ENCODE data around the gene RYR3. TPM values are rescaled to one million over a fixed set of nuclear protein-coding genes. Genes with fewer than 3 reads are reported as not detected.

Gene RYR3
- total and polyA plus RNA-seq, 2 donors (not counting 1 experiment from before 2014, with no cell fraction given) = not detected

- Mint-ChIP-seq H3K4me3 (no peak overlapping the region), H3K27ac (no peak overlapping the region), H3K27me3 (peaks cover 13% of the 10 kb centered on the region), H3K9me3 (ENCODE audit: insufficient read depth) (no peaks in the 10 kb centered on the region), H3K4me1 (no peaks in the 10 kb centered on the region)
- Histone ChIP-seq H3K27me3 (replicated peaks in 1 of 4; ENCODE audit: control extremely low read depth in 1 of 4, control insufficient read depth in 3 of 4, insufficient read depth in 4 of 4, low read length in 3 of 4) (no peaks in the 10 kb centered on the region), H3K9me3 (ENCODE audit: control extremely low read depth in 1 of 3, control insufficient read depth in 2 of 3, insufficient read depth in 1 of 3, low read length in 2 of 3) (no peaks in the 10 kb centered on the region), H3K79me2 (ENCODE audit: control insufficient read depth, insufficient read depth, low read length) (no peaks in the 10 kb centered on the region), H4K20me1 (ENCODE audit: control insufficient read depth, insufficient read depth, low read length, poor library complexity, severe bottlenecking) (no peaks in the 10 kb centered on the region), H3K27ac (ENCODE audit: low read length in 2 of 2) (no peak overlapping the region), H3K4me1 (ENCODE audit: control insufficient read depth in 2 of 2, insufficient read depth in 2 of 2, low read length in 2 of 2) (no peaks in the 10 kb centered on the region), H3K4me2 (replicated peaks; ENCODE audit: low read depth, low read length, poor library complexity, severe bottlenecking) (no peak overlapping the region), H3K9ac (ENCODE audit: low read length) (no peak overlapping the region), H3K36me3 (replicated peaks in 1 of 2; ENCODE audit: control extremely low read depth in 1 of 2, control insufficient read depth in 1 of 2, extremely low read depth in 1 of 2, insufficient read depth in 2 of 2, low read length in 1 of 2) (no peaks in the 10 kb centered on the region), H3K4me3 (ENCODE audit: control extremely low read depth in 1 of 5, extremely low read depth in 1 of 5, insufficient read depth in 1 of 5, low read depth in 2 of 5, low read length in 4 of 5) (no peak overlapping the region), H2AFZ (ENCODE audit: insufficient read depth, low read depth, low read length, poor library complexity, severe bottlenecking) (no peak overlapping the region)
- 85% methylated on average over 5 of the region's 7 CpGs for WGBS (ENCODE audit: insufficient coverage)
- ChIA-PET CTCF (no interaction called here), POLR2A (no interaction called here)
- intact Hi-C loops (cut with micrococcal nuclease) = no loop called here
- TF ChIP-seq EZH2 (IDR thresholded peaks at IDR 0.05; ENCODE audit: borderline replicate concordance, insufficient read depth, low read depth, low read length, poor library complexity, severe bottlenecking) = no peak
- TF ChIP-seq CTCF (IDR thresholded peaks at IDR 0.05) = no peak
- no peak for DNase-seq
- ATAC-seq (ENCODE audit: low read depth) = no peak
Observed at GRCh38 chr15:33766389-33766788, 455.6 kb downstream of the RYR3 start.

- H3K9me3 Mint-ChIP-seq (ENCODE audit: insufficient read depth) = no peaks in the 10 kb centered on the region
- POLR2A ChIA-PET = no interaction called here
- no peaks in the 10 kb centered on the region for H3K79me2 ChIP-seq (ENCODE audit: control insufficient read depth, insufficient read depth, low read length)
- H3K4me1 ChIP-seq (ENCODE audit: control insufficient read depth in 2 of 2, insufficient read depth in 2 of 2, low read length in 2 of 2) = no peaks in the 10 kb centered on the region
- H3K36me3 ChIP-seq (replicated peaks in 1 of 2; ENCODE audit: control extremely low read depth in 1 of 2, control insufficient read depth in 1 of 2, extremely low read depth in 1 of 2, insufficient read depth in 2 of 2, low read length in 1 of 2) = no peaks in the 10 kb centered on the region
- H3K4me1 Mint-ChIP-seq = no peaks in the 10 kb centered on the region
- DNase-seq (no peak), ATAC-seq (ENCODE audit: low read depth) (no peak)
- H3K4me2 ChIP-seq (replicated peaks; ENCODE audit: low read depth, low read length, poor library complexity, severe bottlenecking) = no peak overlapping the region
- H3K27ac ChIP-seq (ENCODE audit: low read length in 2 of 2) = no peak overlapping the region
- CTCF ChIA-PET = no interaction called here
- TF ChIP-seq CTCF (IDR thresholded peaks at IDR 0.05) (no peak), EZH2 (IDR thresholded peaks at IDR 0.05; ENCODE audit: borderline replicate concordance, insufficient read depth, low read depth, low read length, poor library complexity, severe bottlenecking) (no peak)
- 85% methylated on average over 5 of the region's 6 CpGs for WGBS (ENCODE audit: insufficient coverage)
- H2AFZ ChIP-seq (ENCODE audit: insufficient read depth, low read depth, low read length, poor library complexity, severe bottlenecking) = no peak overlapping the region
- intact Hi-C loops (cut with micrococcal nuclease) = no loop called here
- H3K4me3 Mint-ChIP-seq = no peak overlapping the region
- H3K27ac Mint-ChIP-seq = no peak overlapping the region
- H3K9me3 ChIP-seq (ENCODE audit: control extremely low read depth in 1 of 3, control insufficient read depth in 2 of 3, insufficient read depth in 1 of 3, low read length in 2 of 3) = no peaks in the 10 kb centered on the region
- no peaks in the 10 kb centered on the region for H3K27me3 ChIP-seq (replicated peaks in 1 of 4; ENCODE audit: control extremely low read depth in 1 of 4, control insufficient read depth in 3 of 4, insufficient read depth in 4 of 4, low read length in 3 of 4)
- no peaks in the 10 kb centered on the region for H4K20me1 ChIP-seq (ENCODE audit: control insufficient read depth, insufficient read depth, low read length, poor library complexity, severe bottlenecking)
- no peaks in the 10 kb centered on the region for H3K27me3 Mint-ChIP-seq
- H3K9ac ChIP-seq (ENCODE audit: low read length) = no peak overlapping the region
- no peak overlapping the region for H3K4me3 ChIP-seq (ENCODE audit: control extremely low read depth in 1 of 5, extremely low read depth in 1 of 5, insufficient read depth in 1 of 5, low read depth in 2 of 5, low read length in 4 of 5)
Observed at GRCh38 chr15:33768670-33769190, 458.0 kb downstream of the RYR3 start.
